ENCODE measurements around the gene SUPT5H. TPM values are rescaled to one million over a fixed set of nuclear protein-coding genes. Genes with fewer than 3 reads are reported as not detected.

SUPT5H gene
- 100 to 1,000 TPM; 363 to 366 TPM for total RNA-seq
- 359 TPM for polyA plus RNA-seq (ENCODE audit: insufficient read depth, low read depth, low replicate concordance)
- long read RNA-seq, donor 1, partial matches to known transcripts = 6 of 10 reads
- long read RNA-seq, donor 1, other reads (novel, unspliced or antisense) = 0 of 10 reads
- long read RNA-seq, donor 2, partial matches to known transcripts = 5 of 11 reads
- long read RNA-seq, donor 2, other reads (novel, unspliced or antisense) = 0 of 11 reads

DNA sequence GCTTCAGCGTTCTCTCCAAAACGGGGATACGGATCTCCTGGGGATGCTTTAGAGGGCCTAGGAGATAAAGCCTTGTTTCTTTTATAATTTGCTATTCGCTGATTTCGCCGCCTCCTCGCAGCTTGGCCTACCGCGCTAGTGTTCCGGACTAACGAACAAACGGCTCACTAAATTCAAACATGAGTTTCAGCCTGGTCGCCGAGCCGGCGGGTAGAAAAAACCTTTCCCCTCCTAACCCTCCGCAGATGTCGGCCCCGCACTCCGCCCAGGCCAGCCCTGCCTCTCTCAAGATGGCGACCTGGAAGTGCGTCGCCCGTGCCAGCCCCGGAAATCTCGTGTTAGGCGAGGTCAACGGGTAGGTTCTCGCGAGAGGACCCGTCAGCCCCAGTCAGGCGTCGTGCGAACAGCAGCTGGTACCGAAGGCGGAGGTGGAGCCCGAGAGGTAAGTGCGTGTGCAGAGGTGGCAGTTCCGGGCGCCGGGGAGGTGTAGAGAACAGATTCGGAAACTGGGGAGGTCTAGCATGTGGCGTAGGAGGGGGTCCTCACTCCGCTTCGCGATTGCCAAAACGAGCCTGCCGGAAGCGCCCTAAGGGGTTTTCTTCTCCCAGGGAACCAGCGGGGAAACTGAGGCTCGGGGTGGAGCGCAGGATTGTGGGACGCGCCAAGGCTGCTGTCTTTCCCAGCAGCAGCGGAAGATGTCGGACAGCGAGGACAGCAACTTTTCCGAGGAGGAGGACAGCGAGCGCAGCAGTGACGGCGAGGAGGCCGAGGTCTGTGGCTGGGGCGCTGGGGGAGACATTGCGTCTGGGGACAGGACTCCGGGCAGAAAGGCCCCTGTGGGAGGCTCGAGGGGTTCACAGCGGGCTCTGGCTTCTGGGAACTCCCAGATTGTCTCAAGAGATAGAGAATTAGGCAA, at the start of gene SUPT5H:
SUPT5H (plus strand) TSS at position 387 of the 916 bp plus-strand sequence; CDS start at position 696, 309 bp downstream.
- H3K36me3 ChIP-seq (ENCODE audit: low read depth, missing control alignments) = no peaks in the 10 kb centered on the region
- peak; percentile 98 for DNase-seq
- intact Hi-C loops (cut with DNase I; ENCODE audit: low total_unique reads) = no loop called here
- peak within 1 kb of the TSS; percentile 97 for H3K27ac ChIP-seq
- TF ChIP-seq CTCF (IDR thresholded peaks at IDR 0.05) (no peak), POLR2A (IDR thresholded peaks at IDR 0.05) (peak; percentile 84)
- no peaks in the 10 kb centered on the region for H3K9me3 ChIP-seq
- H3K4me3 ChIP-seq = peak within 1 kb of the TSS; percentile 81 to 94
- 0% methylated on average over 45 to 68 of the region's 68 CpGs for WGBS, 2 donors
- peaks cover 27% of the 10 kb centered on the region for H3K4me1 ChIP-seq
- H3K27me3 ChIP-seq = no peaks in the 10 kb centered on the region

GRCh38 chr19:39397360-39398296, 47.8 kb upstream of the SUPT5H start:
- H3K27ac ChIP-seq = peak overlapping the region; percentile 75 to 90
- TF ChIP-seq POLR2A (IDR thresholded peaks at IDR 0.05) = no peak
- peak; percentile 93 to 97 (median 95) for TF ChIP-seq CTCF (IDR thresholded peaks at IDR 0.05)
- intact Hi-C loops (cut with DNase I; ENCODE audit: low total_unique reads) = no loop called here
- H3K27me3 ChIP-seq = no peaks in the 10 kb centered on the region
- 22 to 36% methylated on average over 10 to 17 of the region's 17 CpGs for WGBS, 2 donors
- H3K4me3 ChIP-seq = no peak overlapping the region
- no peaks in the 10 kb centered on the region for H3K9me3 ChIP-seq
- peaks cover 22% of the 10 kb centered on the region for H3K4me1 ChIP-seq
- DNase-seq = peak; percentile 91
- H3K36me3 ChIP-seq (ENCODE audit: low read depth, missing control alignments) = no peaks in the 10 kb centered on the region

- peaks cover 29% of the 10 kb centered on the region for H3K4me1 ChIP-seq
- DNase-seq = peak; percentile 62
- no peaks in the 10 kb centered on the region for H3K36me3 ChIP-seq (ENCODE audit: low read depth, missing control alignments)
Measured at GRCh38 chr19:39398297-39398864, 47.0 kb upstream of the SUPT5H start.

More at GRCh38 chr19:39398297-39398864, 47.0 kb upstream of the SUPT5H start:
- no peak overlapping the region for H3K4me3 ChIP-seq
- H3K9me3 ChIP-seq = no peaks in the 10 kb centered on the region
- peak overlapping the region; percentile 75 to 90 for H3K27ac ChIP-seq
- no peaks in the 10 kb centered on the region for H3K27me3 ChIP-seq
- intact Hi-C loops (cut with DNase I; ENCODE audit: low total_unique reads) = no loop called here
- 78 to 81% methylated on average over 5 to 11 of the region's 11 CpGs for WGBS, 2 donors
- no peak for TF ChIP-seq CTCF (IDR thresholded peaks at IDR 0.05)
- no peak for TF ChIP-seq POLR2A (IDR thresholded peaks at IDR 0.05)
